ENCODE data around the gene MATCAP1. TPM values are rescaled to one million over a fixed set of nuclear protein-coding genes. Genes with fewer than 3 reads are reported as not detected.

Gene MATCAP1
- total and polyA plus RNA-seq, 12 donors: 12.6 to 237 (median 49.8) TPM

DNA sequence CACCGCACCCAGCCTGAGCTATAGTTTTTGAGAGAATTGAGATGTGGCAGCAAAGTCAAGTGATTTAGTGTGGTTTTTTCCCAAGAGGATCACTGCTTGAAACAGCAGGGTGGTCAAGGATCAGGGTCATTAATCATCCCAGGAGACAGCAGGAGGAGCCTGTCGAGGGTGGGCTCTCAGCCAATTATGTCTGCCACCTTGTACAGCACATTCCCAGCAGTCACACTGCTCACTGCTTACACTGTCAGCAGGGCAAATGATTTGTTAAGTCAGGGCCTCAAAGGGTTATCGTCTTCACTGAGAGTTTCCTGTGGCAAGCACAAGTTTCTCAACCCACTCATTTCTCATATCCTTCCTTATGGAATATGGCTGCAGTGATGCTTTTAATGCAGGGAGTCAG, 46.2 kb downstream of the MATCAP1 start:
- H3K27ac ChIP-seq: no peak overlapping the region
- H3K36me3 ChIP-seq (replicated peaks in 1 of 2): peaks cover 0 to 90% of the 10 kb centered on the region in 2 donors
- H3K4me1 ChIP-seq (replicated peaks in 1 of 2): no peaks in the 10 kb centered on the region
- no peak for TF ChIP-seq POLR2A (IDR thresholded peaks at IDR 0.05)
- TF ChIP-seq, protein P1, sequence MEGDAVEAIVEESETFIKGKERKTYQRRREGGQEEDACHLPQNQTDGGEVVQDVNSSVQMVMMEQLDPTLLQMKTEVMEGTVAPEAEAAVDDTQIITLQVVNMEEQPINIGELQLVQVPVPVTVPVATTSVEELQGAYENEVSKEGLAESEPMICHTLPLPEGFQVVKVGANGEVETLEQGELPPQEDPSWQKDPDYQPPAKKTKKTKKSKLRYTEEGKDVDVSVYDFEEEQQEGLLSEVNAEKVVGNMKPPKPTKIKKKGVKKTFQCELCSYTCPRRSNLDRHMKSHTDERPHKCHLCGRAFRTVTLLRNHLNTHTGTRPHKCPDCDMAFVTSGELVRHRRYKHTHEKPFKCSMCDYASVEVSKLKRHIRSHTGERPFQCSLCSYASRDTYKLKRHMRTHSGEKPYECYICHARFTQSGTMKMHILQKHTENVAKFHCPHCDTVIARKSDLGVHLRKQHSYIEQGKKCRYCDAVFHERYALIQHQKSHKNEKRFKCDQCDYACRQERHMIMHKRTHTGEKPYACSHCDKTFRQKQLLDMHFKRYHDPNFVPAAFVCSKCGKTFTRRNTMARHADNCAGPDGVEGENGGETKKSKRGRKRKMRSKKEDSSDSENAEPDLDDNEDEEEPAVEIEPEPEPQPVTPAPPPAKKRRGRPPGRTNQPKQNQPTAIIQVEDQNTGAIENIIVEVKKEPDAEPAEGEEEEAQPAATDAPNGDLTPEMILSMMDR (IDR thresholded peaks at IDR 0.05): no peak
- DNase-seq: no peak
- intact Hi-C loops (cut with DNase I): no loop called here
- no peak overlapping the region for H3K4me3 ChIP-seq
- H3K9me3 ChIP-seq (replicated peaks in 1 of 3): no peaks in the 10 kb centered on the region
- WGBS, 4 donors: 51 to 64% (median 54%) methylated on average over 2 to 3 of the region's 3 CpGs
- H3K27me3 ChIP-seq: no peaks in the 10 kb centered on the region

DNA sequence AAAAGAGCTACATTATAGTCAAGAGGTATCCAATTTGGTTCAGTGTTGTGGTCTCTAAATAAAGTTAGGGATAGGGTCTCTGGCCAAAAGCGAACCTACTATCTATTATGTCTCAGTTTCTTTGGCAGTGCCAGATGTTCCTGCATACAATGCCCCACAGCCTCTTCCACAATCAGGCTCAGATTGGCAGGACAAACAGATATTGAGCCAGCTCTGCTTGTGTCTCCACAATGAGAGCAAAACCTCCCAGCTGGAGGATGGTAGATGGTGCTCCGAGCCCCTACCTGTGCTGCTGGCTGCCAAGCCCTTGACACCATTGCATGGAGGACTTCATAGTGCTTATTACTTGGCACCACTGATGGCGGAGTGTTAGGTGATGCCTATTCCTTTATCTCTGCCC, 54.3 kb downstream of the MATCAP1 start:
- TF ChIP-seq, protein P1 (IDR thresholded peaks at IDR 0.05): no peak
- TF ChIP-seq POLR2A (IDR thresholded peaks at IDR 0.05): no peak
- Histone ChIP-seq H3K4me3 (no peak overlapping the region), H3K9me3 (replicated peaks in 1 of 3) (no peaks in the 10 kb centered on the region), H3K27me3 (no peaks in the 10 kb centered on the region), H3K27ac (no peak overlapping the region), H3K36me3 (replicated peaks in 1 of 2) (peaks cover 0 to 59% of the 10 kb centered on the region in 2 donors), H3K4me1 (replicated peaks in 1 of 2) (no peaks in the 10 kb centered on the region)
- WGBS, 4 donors: 85 to 98% (median 95%) methylated on average over 2 to 3 of the region's 3 CpGs
- intact Hi-C loops (cut with DNase I): no loop called here
- DNase-seq: no peak

DNA sequence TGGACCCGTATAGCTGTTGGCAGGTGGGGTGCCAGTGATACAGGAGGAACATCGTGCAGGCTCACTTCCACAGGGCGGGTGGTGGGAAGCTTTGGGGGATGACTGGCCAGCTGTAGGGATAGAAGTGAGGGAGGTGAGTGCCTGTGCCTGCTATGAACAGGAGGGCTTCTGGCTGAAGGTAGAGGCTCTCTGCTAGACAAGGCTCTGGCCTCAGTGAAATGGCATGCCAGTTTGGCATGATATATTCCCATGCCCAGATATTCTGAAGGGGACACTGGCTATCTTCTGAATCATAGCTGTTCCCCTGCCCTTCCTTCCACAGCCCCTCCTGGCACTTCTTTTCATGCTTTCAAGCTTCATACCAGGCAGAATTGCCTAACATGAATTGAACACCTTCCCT, 54.9 kb downstream of the MATCAP1 start:
- H3K27ac ChIP-seq: no peak overlapping the region
- no peak for DNase-seq
- intact Hi-C loops (cut with DNase I): no loop called here
- no peak for TF ChIP-seq POLR2A (IDR thresholded peaks at IDR 0.05)
- TF ChIP-seq, protein P1 (IDR thresholded peaks at IDR 0.05): no peak
- H3K4me3 ChIP-seq: no peak overlapping the region
- H3K36me3 ChIP-seq (replicated peaks in 1 of 2): peaks cover 0 to 59% of the 10 kb centered on the region in 2 donors
- no peaks in the 10 kb centered on the region for H3K4me1 ChIP-seq (replicated peaks in 1 of 2)
- no peaks in the 10 kb centered on the region for H3K27me3 ChIP-seq
- WGBS, 4 donors: 92 to 97% (median 95%) methylated on average over 3 of the region's 3 CpGs; no CpG with 5 or more reads in 1 of the 4 donors
- H3K9me3 ChIP-seq (replicated peaks in 1 of 3): no peaks in the 10 kb centered on the region

DNA sequence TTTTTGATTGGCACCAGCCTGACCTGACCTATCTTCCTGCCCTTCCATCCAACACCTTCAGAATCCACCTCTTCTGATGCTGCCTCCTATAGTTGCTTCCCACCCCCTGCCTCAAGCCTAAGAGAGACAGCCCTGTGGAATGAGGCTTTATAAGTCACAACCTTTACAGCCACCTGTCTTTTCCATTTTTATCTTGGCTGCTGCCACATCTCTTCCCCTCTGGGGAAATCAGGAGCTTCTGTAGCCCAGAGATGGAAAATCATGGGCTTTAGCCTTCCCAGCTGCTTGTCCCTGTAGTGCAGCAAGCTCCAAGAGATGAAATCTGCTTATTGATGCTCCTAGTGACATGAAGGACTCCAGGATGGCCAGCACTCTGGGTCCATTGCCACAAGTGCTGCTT, 55.3 kb downstream of the MATCAP1 start:
- Histone ChIP-seq H3K4me1 (replicated peaks in 1 of 2) (no peaks in the 10 kb centered on the region), H3K36me3 (replicated peaks in 1 of 2) (peaks cover 0 to 59% of the 10 kb centered on the region in 2 donors), H3K27me3 (no peaks in the 10 kb centered on the region), H3K9me3 (replicated peaks in 1 of 3) (no peaks in the 10 kb centered on the region), H3K4me3 (no peak overlapping the region), H3K27ac (no peak overlapping the region)
- TF ChIP-seq POLR2A (IDR thresholded peaks at IDR 0.05): no peak
- TF ChIP-seq, protein P1 (IDR thresholded peaks at IDR 0.05): no peak
- no peak for DNase-seq
- intact Hi-C loops (cut with DNase I): no loop called here

MicroRNAs encoded within 50 kb of the gene (microRNA counts, 767-probe panel; counts per million panel counts)
- microRNA hsa-miR-328: 0 counts per million in 2 donors

Small RNAs within 50 kb of the gene (microRNA-seq; reads per million reads assigned to microRNA genes)
- 230 to 1,595 (median 529) reads per million in 3 donors for gene MIR328

Small RNAs within 50 kb of the gene (small RNA-seq; reads per million reads assigned to genes)
- 7.1 to 12.1 reads per million in 2 donors for gene MIR328

Other genes starting within 250 kb of the MATCAP1 start
- 100 to 1,000 TPM in 3 of 9 donors, 10 to 100 TPM in 6; 80.7 to 177 (median 94.7) TPM for gene CIAO2B, start 249.6 kb downstream of the MATCAP1 start, total RNA-seq
- 100 to 1,000 TPM; 137 to 258 (median 141) TPM for gene CIAO2B, start 249.6 kb downstream of the MATCAP1 start, polyA plus RNA-seq
- gene CES2, start 248.4 kb downstream of the MATCAP1 start, total RNA-seq: 100 to 1,000 TPM in 1 of 9 donors, 10 to 100 TPM in 8; 25.6 to 133 (median 87.5) TPM
- gene CES2, start 248.4 kb downstream of the MATCAP1 start, polyA plus RNA-seq: 100 to 1,000 TPM in 1 of 3 donors, 10 to 100 TPM in 2; 28.8 to 119 (median 57.8) TPM
- 1 to 10 TPM in 5 of 9 donors, under 1 TPM in 3, not detected in 1; 0.23 to 1.7 (median 1.2) TPM for gene CES3, start 222.7 kb downstream of the MATCAP1 start, total RNA-seq
- gene CES3, start 222.7 kb downstream of the MATCAP1 start, polyA plus RNA-seq: under 1 TPM; 0.22 to 0.67 (median 0.48) TPM
- gene CES4A, start 195.4 kb downstream of the MATCAP1 start, total RNA-seq: 10 to 100 TPM in 7 of 9 donors, 1 to 10 TPM in 2; 4.4 to 31.0 (median 15.6) TPM
- 100 to 1,000 TPM in 1 of 3 donors, 10 to 100 TPM in 1, 1 to 10 TPM in 1; 7.0 to 127 (median 80.3) TPM for gene CES4A, start 195.4 kb downstream of the MATCAP1 start, polyA plus RNA-seq
- gene CBFB, start 154.8 kb downstream of the MATCAP1 start, total RNA-seq: 10 to 100 TPM; 19.3 to 41.2 (median 31.5) TPM
- gene CBFB, start 154.8 kb downstream of the MATCAP1 start, polyA plus RNA-seq: 10 to 100 TPM; 13.0 to 20.9 (median 13.5) TPM
- gene PHAF1, start 74.0 kb downstream of the MATCAP1 start, total RNA-seq: 10 to 100 TPM; 12.6 to 27.4 (median 14.5) TPM
- gene PHAF1, start 74.0 kb downstream of the MATCAP1 start, polyA plus RNA-seq: 10 to 100 TPM in 2 of 3 donors, 1 to 10 TPM in 1; 9.0 to 13.7 (median 10.4) TPM
- 10 to 100 TPM in 8 of 9 donors, 1 to 10 TPM in 1; 2.9 to 52.1 (median 28.6) TPM for gene B3GNT9, start 33.0 kb downstream of the MATCAP1 start, total RNA-seq
- 10 to 100 TPM in 2 of 3 donors, 1 to 10 TPM in 1; 6.4 to 15.0 (median 11.9) TPM for gene B3GNT9, start 33.0 kb downstream of the MATCAP1 start, polyA plus RNA-seq
- 10 to 100 TPM; 14.4 to 62.7 (median 33.8) TPM for gene TRADD, start 24.1 kb downstream of the MATCAP1 start, total RNA-seq
- 10 to 100 TPM in 2 of 3 donors, 1 to 10 TPM in 1; 4.1 to 30.5 (median 19.6) TPM for gene TRADD, start 24.1 kb downstream of the MATCAP1 start, polyA plus RNA-seq
- 10 to 100 TPM in 7 of 9 donors, 1 to 10 TPM in 2; 3.6 to 58.3 (median 37.1) TPM for gene FBXL8, start 24.0 kb downstream of the MATCAP1 start, total RNA-seq
- gene FBXL8, start 24.0 kb downstream of the MATCAP1 start, polyA plus RNA-seq: 10 to 100 TPM in 2 of 3 donors, 1 to 10 TPM in 1; 1.4 to 63.0 (median 27.3) TPM
- gene HSF4, start 19.2 kb downstream of the MATCAP1 start, total RNA-seq: 100 to 1,000 TPM in 2 of 9 donors, 10 to 100 TPM in 6, 1 to 10 TPM in 1; 7.2 to 163 (median 39.8) TPM
- gene HSF4, start 19.2 kb downstream of the MATCAP1 start, polyA plus RNA-seq: 100 to 1,000 TPM in 2 of 3 donors, 1 to 10 TPM in 1; 5.9 to 700 (median 234) TPM
- 100 to 1,000 TPM in 5 of 9 donors, 10 to 100 TPM in 4; 36.4 to 162 (median 108) TPM for gene NOL3, start 13.4 kb downstream of the MATCAP1 start, total RNA-seq
- 100 to 1,000 TPM in 2 of 3 donors, 10 to 100 TPM in 1; 58.3 to 168 (median 150) TPM for gene NOL3, start 13.4 kb downstream of the MATCAP1 start, polyA plus RNA-seq
- 10 to 100 TPM in 5 of 9 donors, 1 to 10 TPM in 4; 3.2 to 27.2 (median 11.1) TPM for gene EXOC3L1, start 6.2 kb upstream of the MATCAP1 start, total RNA-seq
- 10 to 100 TPM in 2 of 3 donors, under 1 TPM in 1; 0.71 to 26.7 (median 19.9) TPM for gene EXOC3L1, start 6.2 kb upstream of the MATCAP1 start, polyA plus RNA-seq
- gene E2F4, start 8.2 kb upstream of the MATCAP1 start, total RNA-seq: 100 to 1,000 TPM in 1 of 9 donors, 10 to 100 TPM in 8; 47.7 to 122 (median 60.9) TPM
- 10 to 100 TPM; 44.4 to 81.0 (median 77.3) TPM for gene E2F4, start 8.2 kb upstream of the MATCAP1 start, polyA plus RNA-seq
- gene ELMO3, start 15.2 kb upstream of the MATCAP1 start, total RNA-seq: 1 to 10 TPM in 7 of 9 donors, under 1 TPM in 2; 0.61 to 5.4 (median 1.6) TPM
- 1 to 10 TPM in 2 of 3 donors, under 1 TPM in 1; 0.18 to 7.0 (median 4.6) TPM for gene ELMO3, start 15.2 kb upstream of the MATCAP1 start, polyA plus RNA-seq
- gene TMEM208, start 43.2 kb upstream of the MATCAP1 start, total RNA-seq: 10 to 100 TPM; 52.1 to 95.1 (median 68.7) TPM
- 100 to 1,000 TPM in 2 of 3 donors, 10 to 100 TPM in 1; 75.3 to 289 (median 209) TPM for gene TMEM208, start 43.2 kb upstream of the MATCAP1 start, polyA plus RNA-seq
- gene FHOD1, start 63.5 kb upstream of the MATCAP1 start, total RNA-seq: 10 to 100 TPM; 17.3 to 86.3 (median 43.3) TPM
- gene FHOD1, start 63.5 kb upstream of the MATCAP1 start, polyA plus RNA-seq: 100 to 1,000 TPM in 1 of 3 donors, 10 to 100 TPM in 2; 16.6 to 148 (median 96.4) TPM
- 1 to 10 TPM in 3 of 9 donors, under 1 TPM in 5, not detected in 1; 0.09 to 2.1 (median 0.62) TPM for gene SLC9A5, start 65.0 kb upstream of the MATCAP1 start, total RNA-seq
- gene SLC9A5, start 65.0 kb upstream of the MATCAP1 start, polyA plus RNA-seq: 1 to 10 TPM in 2 of 3 donors, under 1 TPM in 1; 0.20 to 2.8 (median 2.7) TPM
- 10 to 100 TPM in 5 of 9 donors, 1 to 10 TPM in 4; 4.1 to 25.7 (median 10.1) TPM for gene PLEKHG4, start 95.6 kb upstream of the MATCAP1 start, total RNA-seq
- 10 to 100 TPM in 2 of 3 donors, 1 to 10 TPM in 1; 4.5 to 48.7 (median 27.5) TPM for gene PLEKHG4, start 95.6 kb upstream of the MATCAP1 start, polyA plus RNA-seq
- 1 to 10 TPM in 1 of 9 donors, under 1 TPM in 1, not detected in 7; 0.04 to 3.2 TPM for gene KCTD19, start 142.8 kb upstream of the MATCAP1 start, total RNA-seq
- gene KCTD19, start 142.8 kb upstream of the MATCAP1 start, polyA plus RNA-seq: under 1 TPM; 0.07 to 0.80 (median 0.18) TPM
- gene LRRC36, start 142.9 kb upstream of the MATCAP1 start, total RNA-seq: 1 to 10 TPM in 1 of 9 donors, under 1 TPM in 3, not detected in 5; 0.15 to 4.7 (median 0.52) TPM
- gene LRRC36, start 142.9 kb upstream of the MATCAP1 start, polyA plus RNA-seq: 1 to 10 TPM in 1 of 3 donors, under 1 TPM in 2; 0.24 to 1.9 (median 0.61) TPM
- 10 to 100 TPM in 1 of 9 donors, 1 to 10 TPM in 7, not detected in 1; 1.1 to 12.8 (median 3.4) TPM for gene TPPP3, start 209.5 kb upstream of the MATCAP1 start, total RNA-seq
- 10 to 100 TPM in 2 of 3 donors, 1 to 10 TPM in 1; 9.4 to 22.7 (median 16.6) TPM for gene TPPP3, start 209.5 kb upstream of the MATCAP1 start, polyA plus RNA-seq
- 10 to 100 TPM in 8 of 9 donors, 1 to 10 TPM in 1; 4.2 to 30.0 (median 13.6) TPM for gene ZDHHC1, start 232.5 kb upstream of the MATCAP1 start, total RNA-seq
- gene ZDHHC1, start 232.5 kb upstream of the MATCAP1 start, polyA plus RNA-seq: 1 to 10 TPM; 1.3 to 8.5 (median 7.9) TPM
- gene HSD11B2, start 247.2 kb upstream of the MATCAP1 start, total RNA-seq: 10 to 100 TPM in 2 of 9 donors, 1 to 10 TPM in 6, under 1 TPM in 1; 0.69 to 12.3 (median 6.2) TPM
- 1 to 10 TPM; 1.8 to 3.7 (median 3.5) TPM for gene HSD11B2, start 247.2 kb upstream of the MATCAP1 start, polyA plus RNA-seq